K562 (cell line): Measurements from ENCODE around the gene CTXND1.

Experiments
- EP300 ChIP-seq: IDR thresholded peaks from 2 replicates; pipeline ENCODE4 v1.6.1; 2012; ENCODE audit warnings: low read length, improper control_type of control experiment
- HDGF ChIP-seq: fragments of 450-650 bp; IDR thresholded peaks from 2 replicates; pipeline ENCODE4 v1.6.1; 2016
- MLX ChIP-seq, 2 experiments: fragments of 450-650 bp in 1 of 2; sonication (generic) in 1 of 2; formaldehyde crosslinking; conservative IDR thresholded peaks; 2 replicates each; pipeline versions ENCODE4 v1.4.0 to v1.8.1; 2020 to 2022; ENCODE audit warnings: mild to moderate bottlenecking in 1 of 2, missing genetic modification reagents in 1 of 2
- NR3C1 ChIP-seq: sonication (generic); formaldehyde crosslinking; IDR thresholded peaks from 2 replicates; pipeline ENCODE4 v1.8.1; 2022; ENCODE audit warnings: missing genetic modification reagents
- REST ChIP-seq, 2 experiments: fragments of 450-650 bp; formaldehyde crosslinking in 1 of 2; IDR thresholded peaks; 2 replicates each; pipeline versions ENCODE4 v1.4.0 to v1.6.1; 2014 to 2020; ENCODE audit warnings: mild to moderate bottlenecking in 2 of 2, borderline replicate concordance in 1 of 2, low read depth in 1 of 2
- U2AF1 ChIP-seq: fragments of 200-400 bp; formaldehyde crosslinking; optimal IDR thresholded peaks from 2 replicates; pipeline ENCODE3; 2017; ENCODE audit warnings: mild to moderate bottlenecking, low read depth, low read length, moderate library complexity
- ZHX1 ChIP-seq: fragments of 150-350 bp; conservative IDR thresholded peaks from 2 replicates; pipeline ENCODE4 v1.6.1; 2014; ENCODE audit warnings: low read length
- ZNF41 ChIP-seq: fragments of 250-450 bp; sonication (Bioruptor Pico); conservative IDR thresholded peaks from 2 replicates; pipeline ENCODE4 v1.4.0; 2020; ENCODE audit warnings: mild to moderate bottlenecking
- ZZZ3 ChIP-seq: fragments of 450-650 bp; IDR thresholded peaks from 2 replicates; pipeline ENCODE4 v1.6.1; 2016; ENCODE audit warnings: antibody characterized with exemption, mild to moderate bottlenecking, moderate library complexity

GRCh38 chr15:80161468-80162016, 90.5 kb downstream of the CTXND1 start:
- no peak for TF ChIP-seq REST (IDR thresholded peaks at IDR 0.05; ENCODE audit: borderline replicate concordance)
- no peak for TF ChIP-seq REST (CRISPR knock-in tag; IDR thresholded peaks at IDR 0.05; ENCODE audit: low read depth)
- no peak for TF ChIP-seq EP300
- no peak for TF ChIP-seq ZZZ3
- no peak for TF ChIP-seq MLX (CRISPR knock-in tag; conservative IDR thresholded peaks at IDR 0.05)
- no peak for TF ChIP-seq ZNF41 (CRISPR knock-in tag)
- no peak for TF ChIP-seq U2AF1
- TF ChIP-seq NR3C1 (CRISPR knock-in tag): no peak
- no peak for TF ChIP-seq ZHX1
- no peak for TF ChIP-seq HDGF
